Ishikawa (cell line): ENCODE data around the gene UBE2C.

Experiments
- CEBPB ChIP-seq: IDR thresholded peaks from 2 replicates; pipeline ENCODE4 v1.6.1; 2012
- CREB1 ChIP-seq: IDR thresholded peaks from 2 replicates; pipeline ENCODE4 v1.6.1; 2012; ENCODE audit warnings: low read depth
- EP300 ChIP-seq: IDR thresholded peaks from 2 replicates; pipeline ENCODE4 v1.6.1; 2012; ENCODE audit warnings: borderline replicate concordance
- FOXM1 ChIP-seq: IDR thresholded peaks from 2 replicates; pipeline ENCODE4 v1.6.1; 2012; ENCODE audit warnings: low read depth, borderline replicate concordance
- MAX ChIP-seq: IDR thresholded peaks from 2 replicates; pipeline ENCODE4 v1.6.1; 2012
- NFIC ChIP-seq: IDR thresholded peaks from 2 replicates; pipeline ENCODE4 v1.6.1; 2012
- RAD21 ChIP-seq: IDR thresholded peaks from 2 replicates; pipeline ENCODE4 v1.6.1; 2012; ENCODE audit warnings: low read depth
- REST ChIP-seq: IDR thresholded peaks from 2 replicates; pipeline ENCODE4 v1.6.1; 2012; ENCODE audit warnings: low read depth, mild to moderate bottlenecking
- TAF1 ChIP-seq: IDR thresholded peaks from 2 replicates; pipeline ENCODE4 v1.6.1; 2012; ENCODE audit warnings: low read depth, mild to moderate bottlenecking
- TCF12 ChIP-seq: IDR thresholded peaks from 2 replicates; pipeline ENCODE4 v1.6.1; 2012; ENCODE audit warnings: low read depth
- TEAD4 ChIP-seq: IDR thresholded peaks from 2 replicates; pipeline ENCODE4 v1.6.1; 2012
- USF1 ChIP-seq: IDR thresholded peaks from 2 replicates; pipeline ENCODE4 v1.6.1; 2012
- YY1 ChIP-seq: IDR thresholded peaks from 2 replicates; pipeline ENCODE4 v1.6.1; 2012; ENCODE audit warnings: low read depth
- ZBTB7A ChIP-seq: IDR thresholded peaks from 2 replicates; pipeline ENCODE4 v1.6.1; 2012; ENCODE audit warnings: low read depth

- no peak for TF ChIP-seq USF1
- no peak for TF ChIP-seq RAD21
- no peak for TF ChIP-seq FOXM1
- no peak for TF ChIP-seq TAF1
- no peak for TF ChIP-seq MAX
- TF ChIP-seq EP300: no peak
- no peak for TF ChIP-seq CREB1
- no peak for TF ChIP-seq REST
- no peak for TF ChIP-seq NFIC
- TF ChIP-seq ZBTB7A: no peak
- no peak for TF ChIP-seq YY1
- TF ChIP-seq CEBPB: no peak
- no peak for TF ChIP-seq TCF12
- TF ChIP-seq TEAD4: no peak
Measured at GRCh38 chr20:45817376-45818194, 5.1 kb downstream of the UBE2C start.
